DMS 273 (cell line): Measurements from ENCODE around the gene BMPR1A.

Experiments
- DNase-seq: peaks from one replicate; lab custom pipeline; 2025; ENCODE audit not compliant: unreplicated experiment; lab: John Stamatoyannopoulos, UW

The BMPR1A gene

DNA sequence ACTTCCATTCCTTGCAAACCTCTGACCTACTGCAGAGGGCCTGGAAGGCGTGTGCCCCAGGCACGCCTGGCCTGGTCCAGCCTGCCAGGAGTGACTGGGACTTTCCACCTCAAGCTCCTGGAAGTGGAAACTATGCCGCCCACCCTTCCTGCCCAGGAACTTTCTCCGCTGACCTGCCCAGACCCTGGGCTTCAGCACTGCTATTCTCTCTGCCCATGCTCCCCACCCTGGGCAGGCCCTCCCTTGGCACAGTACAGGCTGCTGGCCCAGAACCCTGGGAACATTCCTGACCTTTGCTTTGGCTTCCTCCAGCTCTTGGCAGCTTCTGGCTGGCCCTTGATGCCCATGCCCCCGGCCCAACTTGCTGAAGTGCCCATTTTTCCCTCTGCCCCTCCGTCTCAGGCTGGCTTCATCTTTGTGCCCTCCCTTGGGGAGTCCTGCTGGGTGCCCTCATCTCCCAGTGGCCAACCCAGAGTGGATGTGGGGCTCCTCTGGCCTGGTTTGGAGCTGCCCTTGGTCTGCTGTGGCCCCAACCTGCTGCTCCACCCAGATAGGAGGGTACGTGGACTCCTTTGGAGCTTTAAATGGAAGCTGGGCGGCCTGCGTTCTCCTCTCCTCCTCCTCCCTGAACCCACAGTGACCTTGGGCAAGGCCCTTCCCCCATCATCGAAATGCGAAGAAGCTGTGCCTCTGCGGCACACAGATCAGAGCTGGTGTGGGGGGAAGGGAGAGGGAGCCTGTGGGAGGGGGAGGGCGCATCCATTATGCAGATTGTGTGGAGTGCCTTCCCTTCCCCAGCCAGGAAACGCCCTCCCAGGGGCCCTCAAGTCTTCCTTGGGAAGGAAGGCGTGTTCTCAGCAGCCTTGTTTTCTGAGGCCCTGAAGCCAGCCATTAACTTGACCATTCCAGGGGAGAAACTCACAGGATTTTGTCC is 197.6 kb downstream of the BMPR1A start:
- DNase-seq = no peak

DNA sequence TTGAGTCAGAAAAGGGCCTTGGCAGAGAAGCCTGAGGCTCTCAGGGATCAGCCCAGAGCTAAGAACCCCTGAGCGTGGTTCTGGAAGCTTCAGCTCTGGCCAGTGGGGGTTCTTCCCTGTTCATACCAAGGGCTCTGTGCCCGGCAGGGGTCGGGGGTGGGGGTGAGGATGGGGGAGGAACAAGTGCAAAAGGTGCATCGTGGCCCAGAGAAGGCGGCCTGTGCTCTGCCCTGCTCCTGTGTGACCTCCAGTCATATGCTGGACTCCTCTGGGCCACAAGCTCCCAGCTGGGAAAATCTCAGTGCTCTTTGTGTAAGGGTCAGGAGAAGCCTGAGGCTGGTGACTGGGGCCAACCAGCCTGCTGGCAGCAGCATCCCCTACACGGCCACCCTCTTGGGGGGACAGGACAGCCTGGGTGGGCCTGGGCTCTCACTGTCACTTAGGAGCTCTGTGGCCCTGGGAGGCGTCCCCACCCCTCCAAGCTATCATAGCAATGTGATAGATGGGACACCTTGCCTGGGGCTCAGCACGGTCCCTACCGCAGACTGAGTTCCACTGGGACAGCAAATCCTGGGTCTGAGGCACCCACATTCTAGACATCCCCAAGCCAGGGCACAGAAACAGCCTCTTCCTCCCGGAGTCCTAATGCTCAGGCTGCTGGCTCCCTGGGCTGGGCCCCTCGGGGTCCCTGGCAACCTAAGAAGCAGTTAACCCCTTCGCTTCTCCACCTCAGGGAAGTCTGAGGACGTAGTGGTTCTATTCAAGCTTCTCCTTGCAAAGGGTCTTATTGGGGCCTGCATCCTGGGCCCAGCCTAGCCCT is 198.5 kb downstream of the BMPR1A start:
- no peak for DNase-seq

GRCh38 chr10:86955501-86956194 is 199.2 kb downstream of the BMPR1A start:
- no peak for DNase-seq

- DNase-seq = no peak
Observed at GRCh38 chr10:86956195-86956847, 199.9 kb downstream of the BMPR1A start.

GRCh38 chr10:86956848-86957448 is 200.5 kb downstream of the BMPR1A start:
- peak; percentile 16 for DNase-seq

GRCh38 chr10:86957471-86958115 is 201.2 kb downstream of the BMPR1A start, which contains the start of gene MMRN2:
Gene MMRN2 (minus strand): TSS chr10:86957615. CDS start chr10:86957541, 74 bp downstream.
- no peak for DNase-seq

DNA sequence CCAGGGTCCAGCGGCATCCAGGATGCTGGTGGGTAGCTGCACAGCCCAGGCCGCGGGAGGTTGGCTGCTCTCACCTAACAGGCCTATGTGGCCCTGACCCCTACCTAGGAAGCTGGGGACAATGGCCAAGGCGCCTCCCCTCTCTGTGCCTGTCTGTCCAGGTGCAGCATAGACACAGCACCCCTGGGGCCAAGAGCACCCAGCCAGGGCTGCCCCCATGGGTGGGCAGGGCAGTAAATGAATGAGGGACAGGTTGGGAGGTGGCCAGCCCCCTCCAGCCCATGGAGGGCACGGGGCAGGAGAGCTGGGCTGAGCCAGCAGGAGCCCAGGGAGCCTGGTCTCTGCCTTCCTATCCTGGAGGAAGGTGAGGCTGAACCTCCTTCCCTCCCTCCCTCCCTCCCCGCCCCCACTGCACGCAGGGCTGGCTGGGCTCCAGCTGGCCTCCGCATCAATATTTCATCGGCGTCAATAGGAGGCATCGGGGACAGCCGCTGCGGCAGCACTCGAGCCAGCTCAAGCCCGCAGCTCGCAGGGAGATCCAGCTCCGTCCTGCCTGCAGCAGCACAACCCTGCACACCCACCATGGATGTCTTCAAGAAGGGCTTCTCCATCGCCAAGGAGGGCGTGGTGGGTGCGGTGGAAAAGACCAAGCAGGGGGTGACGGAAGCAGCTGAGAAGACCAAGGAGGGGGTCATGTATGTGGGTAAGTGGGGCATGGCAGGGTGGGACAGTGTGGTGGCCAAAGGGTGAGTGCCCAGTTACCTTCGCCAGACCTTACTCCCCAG is 201.9 kb downstream of the BMPR1A start, which contains the start of gene SNCG:
Gene SNCG, plus strand, starts transcription at position 484 of the 785 bp plus-strand sequence. Its CDS starts 99 bp downstream, at position 583.
- DNase-seq = peak; percentile 20

GRCh38 chr10:86958901-86959736 is 202.7 kb downstream of the BMPR1A start:
- no peak for DNase-seq

DNA sequence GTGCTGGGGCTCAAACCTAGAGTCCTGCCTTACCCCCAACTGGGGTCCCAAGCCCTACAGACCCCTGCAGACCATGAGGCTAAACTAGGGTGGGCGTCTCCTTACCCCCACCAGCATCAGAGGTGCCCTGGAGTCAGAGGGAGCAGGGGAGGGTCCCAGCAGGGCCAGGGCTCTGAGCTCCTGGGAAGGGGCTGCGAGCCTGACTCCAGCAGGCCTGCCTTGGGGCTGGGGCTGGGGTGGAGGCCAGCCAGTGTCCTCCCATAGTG is 203.3 kb downstream of the BMPR1A start:
- no peak for DNase-seq

GRCh38 chr10:86960003-86960862 is 203.8 kb downstream of the BMPR1A start:
- peak; percentile 51 for DNase-seq

DNA sequence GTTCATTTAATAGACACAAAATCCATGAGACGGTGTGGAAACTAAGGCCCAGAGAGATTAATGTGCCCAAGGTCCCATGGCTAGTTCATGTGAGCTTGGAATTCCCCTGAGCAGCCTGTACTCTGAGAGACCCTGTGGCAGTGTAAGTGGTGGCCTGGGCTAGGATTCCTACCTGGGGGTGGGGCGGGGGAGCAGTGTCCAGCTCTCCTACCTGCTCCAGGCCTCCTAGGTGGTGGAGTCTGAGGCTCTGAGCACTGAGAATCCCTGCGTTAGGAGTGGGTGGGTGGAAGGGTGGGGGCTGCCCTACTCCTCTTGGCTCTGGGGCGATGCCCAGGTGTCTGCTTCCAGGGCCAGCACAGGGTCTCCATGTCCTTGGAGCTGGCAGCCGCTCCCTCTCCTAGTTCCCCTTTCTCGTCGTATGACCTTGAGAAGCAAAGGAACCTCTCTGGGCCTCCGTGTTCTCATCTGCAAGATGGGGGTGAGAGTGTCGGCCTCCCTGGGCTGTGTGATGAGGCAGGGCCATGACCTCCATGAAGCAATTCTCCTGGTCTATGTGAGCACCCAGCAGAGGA is 204.5 kb downstream of the BMPR1A start:
- no peak for DNase-seq

GRCh38 chr10:86961481-86962091 is 205.2 kb downstream of the BMPR1A start:
- no peak for DNase-seq

DNA sequence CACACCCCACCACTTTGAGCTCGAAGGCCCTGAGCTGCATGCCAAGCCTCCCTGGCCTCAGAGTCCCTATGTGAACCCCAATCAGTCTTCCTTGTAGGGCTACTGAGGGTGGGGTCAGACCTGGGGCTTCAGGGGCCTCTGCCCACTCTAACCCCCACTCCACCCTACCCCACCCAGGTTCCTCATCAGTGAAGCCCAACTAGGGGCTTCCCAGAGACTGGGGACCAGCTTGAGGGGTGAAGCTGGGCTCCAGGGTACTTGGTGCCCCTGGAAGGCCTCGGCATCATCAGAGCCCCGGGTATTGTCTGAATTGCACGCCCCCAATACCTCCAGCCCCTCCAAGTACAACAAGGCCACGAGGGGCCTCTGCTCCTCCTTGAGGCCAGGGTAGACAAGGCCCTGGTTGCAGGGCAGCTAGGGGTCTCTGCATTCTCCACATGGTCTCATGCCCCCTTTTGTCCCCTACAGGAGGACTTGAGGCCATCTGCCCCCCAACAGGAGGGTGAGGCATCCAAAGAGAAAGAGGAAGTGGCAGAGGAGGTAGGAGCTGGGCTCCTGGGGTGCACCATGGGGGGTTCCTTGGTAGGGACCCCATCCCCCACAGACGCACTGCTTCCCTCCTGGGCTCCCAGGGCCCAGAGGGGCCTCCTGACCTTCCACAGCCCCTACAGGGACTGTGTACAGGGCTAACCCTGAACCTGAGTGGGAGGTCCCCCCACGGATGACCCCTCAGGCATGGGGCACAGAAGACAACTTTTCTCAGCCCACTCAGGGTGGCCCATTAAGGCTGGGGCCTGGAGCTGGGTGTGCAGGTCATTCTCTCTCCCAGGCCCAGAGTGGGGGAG is 205.9 kb downstream of the BMPR1A start:
- DNase-seq = no peak

GRCh38 chr10:86962981-86963310 is 206.5 kb downstream of the BMPR1A start:
- DNase-seq = no peak

DNA sequence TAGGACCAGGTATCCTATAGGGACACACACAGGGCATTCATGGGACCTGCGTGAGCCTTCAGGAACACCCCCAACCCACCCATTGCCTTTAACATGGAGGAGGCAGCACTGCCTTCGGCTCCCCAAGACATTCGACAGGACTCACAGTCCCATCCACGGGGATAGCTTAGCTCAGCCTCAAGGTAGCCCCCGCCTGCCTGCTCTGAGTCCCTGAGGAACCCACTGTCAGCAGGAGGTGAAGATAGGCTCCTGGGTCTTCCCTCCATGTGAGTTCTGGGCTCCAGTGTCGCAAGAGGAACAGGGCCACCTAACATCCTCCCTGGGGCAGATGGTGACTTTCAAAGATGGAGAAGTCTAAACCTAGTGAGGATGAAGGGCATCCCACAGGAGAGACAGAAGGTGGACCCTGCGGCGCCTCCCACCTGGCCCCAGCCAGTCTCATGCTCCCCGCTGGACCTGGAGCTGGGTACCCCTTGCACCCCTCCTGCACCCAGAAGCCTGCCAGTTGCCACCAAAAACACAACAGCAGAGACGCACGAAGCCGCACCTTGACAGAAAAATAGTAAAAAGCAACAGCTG is 207.0 kb downstream of the BMPR1A start:
- DNase-seq = no peak
